H1 (cell line): ENCODE measurements around the gene CASZ1. TPM values are rescaled to one million over a fixed set of nuclear protein-coding genes. Genes with fewer than 3 reads are reported as not detected.

Experiments used
- CTCF ChIA-PET: fragments of 300-600 bp; sonication (Branson Sonifier 250); formaldehyde crosslinking; loops from one replicate; lab custom pipeline; 2021; ENCODE audit not compliant: partially characterized antibody; lab: Charles Lee
- POLR2A ChIA-PET: fragments of 300-600 bp; sonication (Branson Sonifier 250); formaldehyde crosslinking; loops from one replicate; lab custom pipeline; 2021; ENCODE audit warnings: inconsistent platforms; ENCODE audit not compliant: partially characterized antibody; lab: Charles Lee
- DNase-seq, 2 experiments: peaks; one replicate each; pipeline versions ENCODE4 v3.0.0 to v3.0.0-alpha.2; 2010 to 2022; ENCODE audit warnings: low spot score in 2 of 2, low read depth in 1 of 2, mixed read lengths in 1 of 2
- FAIRE-seq: peaks from 2 replicates; lab custom pipeline; 2011; peaks lifted over from hg19 to GRCh38; lab: Jason Lieb, UNC
- H2AFZ ChIP-seq: 2 replicates; pipeline ENCODE4 v1.8.1; 2012; ENCODE audit warnings: low read length, inconsistent platforms
- H2AK5ac ChIP-seq: 2 replicates; pipeline ENCODE4 v1.6.1; 2013; ENCODE audit warnings: low read depth, low read length
- H2BK120ac ChIP-seq: replicated peaks from 2 replicates; pipeline ENCODE3; 2013; ENCODE audit warnings: low read depth, low read length, inconsistent platforms
- H2BK12ac ChIP-seq: 2 replicates; pipeline ENCODE4 v1.6.1; 2013; ENCODE audit warnings: low read depth, low read length
- H2BK15ac ChIP-seq: 2 replicates; pipeline ENCODE4 v1.6.1; 2013; ENCODE audit warnings: low read length
- H2BK20ac ChIP-seq: 2 replicates; pipeline ENCODE4 v1.6.1; 2013; ENCODE audit warnings: low read length
- H2BK5ac ChIP-seq: 2 replicates; pipeline ENCODE4 v1.6.1; 2013; ENCODE audit warnings: low read depth, low read length
- H3K14ac ChIP-seq: 2 replicates; pipeline ENCODE4 v1.6.1; 2013; ENCODE audit warnings: inconsistent platforms; ENCODE audit not compliant: insufficient read length
- H3K18ac ChIP-seq: 2 replicates; pipeline ENCODE4 v1.6.1; 2013; ENCODE audit warnings: low read length; ENCODE audit errors: extremely low read depth
- H3K23ac ChIP-seq: 2 replicates; pipeline ENCODE4 v1.6.1; 2013; ENCODE audit warnings: inconsistent platforms; ENCODE audit not compliant: insufficient read length
- H3K23me2 ChIP-seq: 2 replicates; pipeline ENCODE4 v1.6.1; 2013; ENCODE audit warnings: low read depth, low read length
- H3K27ac ChIP-seq: 2 replicates; pipeline ENCODE4 v1.6.1; 2011; ENCODE audit warnings: low read depth, low read length, inconsistent platforms
- H3K27me3 ChIP-seq, 4 experiments: replicated peaks in 1 of 4; 1 replicate in 1 of 4; 2 replicates in 3 of 4; pipeline versions ENCODE4 v1.6.1 to v1.8.1; 2011 to 2013; ENCODE audit warnings: low read length in 3 of 4, mild to moderate bottlenecking in 3 of 4, inconsistent platforms in 2 of 4, mixed read lengths in 2 of 4, moderate library complexity in 1 of 4; ENCODE audit not compliant: control insufficient read depth in 3 of 4, insufficient read depth in 3 of 4; ENCODE audit errors: extremely low read depth in 1 of 4
- H3K36me3 ChIP-seq, 4 experiments: 2 replicates each; pipeline versions ENCODE4 v1.6.1 to v1.8.1; 2011 to 2013; ENCODE audit warnings: mild to moderate bottlenecking in 4 of 4, low read length in 3 of 4, moderate library complexity in 2 of 4, control low read depth in 1 of 4, inconsistent platforms in 1 of 4; ENCODE audit not compliant: insufficient read depth in 4 of 4, control insufficient read depth in 2 of 4
- H3K4ac ChIP-seq: replicated peaks from 2 replicates; pipeline ENCODE3; 2013; ENCODE audit warnings: low read length, low read depth, mixed read lengths, inconsistent platforms; ENCODE audit not compliant: insufficient read length
- H3K4me1 ChIP-seq, 4 experiments: replicated peaks in 1 of 4; 1 replicate in 1 of 4; 2 replicates in 3 of 4; pipeline versions ENCODE4 v1.6.1 to v1.8.1; 2011 to 2013; ENCODE audit warnings: low read length in 3 of 4, inconsistent platforms in 2 of 4, mixed read lengths in 1 of 4; ENCODE audit not compliant: insufficient read depth in 4 of 4, control insufficient read depth in 3 of 4
- H3K4me2 ChIP-seq, 2 experiments: 2 replicates each; pipeline versions ENCODE4 v1.6.1 to v1.8.1; 2011 to 2013; ENCODE audit warnings: low read depth in 2 of 2, low read length in 2 of 2, control low read depth in 1 of 2, inconsistent platforms in 1 of 2, mild to moderate bottlenecking in 1 of 2; ENCODE audit not compliant: insufficient read depth in 1 of 2
- H3K4me3 ChIP-seq, 4 experiments: fragments of 200-600, 300-600 bp in 1 of 4; sonication (generic), shearing (Covaris generic), sonication (Bioruptor Twin) in 1 of 4; 2 replicates each; pipeline versions ENCODE4 v1.5.1 to v1.8.1; 2011 to 2016; ENCODE audit warnings: low read length in 4 of 4, low read depth in 3 of 4, control low read depth in 2 of 4, inconsistent platforms in 2 of 4, mild to moderate bottlenecking in 2 of 4, mixed read lengths in 1 of 4, moderate library complexity in 1 of 4; ENCODE audit not compliant: insufficient read depth in 2 of 4; ENCODE audit errors: extremely low read depth in 1 of 4
- H3K56ac ChIP-seq: replicated peaks from 2 replicates; pipeline ENCODE3; 2013; ENCODE audit warnings: low read depth, mild to moderate bottlenecking, mixed read lengths, low read length, inconsistent platforms; ENCODE audit not compliant: insufficient read length
- H3K79me1 ChIP-seq: 2 replicates; pipeline ENCODE4 v1.6.1; 2013; ENCODE audit warnings: low read depth, low read length, control low read depth
- H3K79me2 ChIP-seq, 2 experiments: 2 replicates each; pipeline versions ENCODE4 v1.6.1 to v1.8.1; 2012 to 2013; ENCODE audit warnings: low read length in 2 of 2, mild to moderate bottlenecking in 2 of 2, inconsistent platforms in 1 of 2; ENCODE audit not compliant: insufficient read depth in 2 of 2, control insufficient read depth in 1 of 2
- H3K9ac ChIP-seq, 4 experiments: replicated peaks in 1 of 4; 1 replicate in 1 of 4; 2 replicates in 3 of 4; pipeline versions ENCODE4 v1.6.1 to v1.8.1; 2011 to 2013; ENCODE audit warnings: low read depth in 3 of 4, low read length in 3 of 4, control low read depth in 2 of 4, mild to moderate bottlenecking in 2 of 4, moderate library complexity in 2 of 4, inconsistent platforms in 1 of 4; ENCODE audit errors: extremely low read depth in 1 of 4
- H3K9me3 ChIP-seq, 2 experiments: 2 replicates each; pipeline versions ENCODE4 v1.6.1 to v1.8.1; 2012 to 2013; ENCODE audit warnings: mild to moderate bottlenecking in 2 of 2, moderate library complexity in 2 of 2, control low read depth in 1 of 2, inconsistent platforms in 1 of 2, low read depth in 1 of 2, low read length in 1 of 2, mixed read lengths in 1 of 2; ENCODE audit not compliant: insufficient read depth in 2 of 2
- H4K20me1 ChIP-seq, 2 experiments: replicated peaks in 1 of 2; 2 replicates each; pipeline versions ENCODE3 to v1.8.1; 2011 to 2013; ENCODE audit warnings: inconsistent platforms in 2 of 2, low read length in 2 of 2, mild to moderate bottlenecking in 1 of 2; ENCODE audit not compliant: insufficient read depth in 2 of 2, control insufficient read depth in 1 of 2
- H4K5ac ChIP-seq: 2 replicates; pipeline ENCODE4 v1.6.1; 2013; ENCODE audit warnings: low read length, low read depth, mixed read lengths, inconsistent platforms; ENCODE audit not compliant: insufficient read length
- H4K8ac ChIP-seq: 2 replicates; pipeline ENCODE4 v1.8.0; 2013; ENCODE audit warnings: mild to moderate bottlenecking, moderate library complexity, low read length, inconsistent platforms; ENCODE audit not compliant: insufficient read depth; ENCODE audit errors: extremely low read depth
- H4K91ac ChIP-seq: replicated peaks from 2 replicates; pipeline ENCODE3; 2013; ENCODE audit warnings: low read length, mixed read lengths, inconsistent platforms; ENCODE audit not compliant: insufficient read length
- BRCA1 ChIP-seq: IDR thresholded peaks from 2 replicates; pipeline ENCODE4 v1.6.1; 2012; ENCODE audit warnings: low read depth, low read length, improper control_type of control experiment
- CHD1 ChIP-seq: IDR thresholded peaks from 2 replicates; pipeline ENCODE4 v1.6.1; 2012; ENCODE audit warnings: low read depth, low read length, improper control_type of control experiment
- HDAC2 ChIP-seq, 2 experiments: fragments of 300-600 bp in 1 of 2; sonication (generic) in 1 of 2; IDR thresholded peaks; 2 replicates each; pipeline ENCODE4 v1.6.1; 2011 to 2012; ENCODE audit warnings: low read depth in 2 of 2, low read length in 2 of 2, mild to moderate bottlenecking in 2 of 2, moderate library complexity in 2 of 2, borderline replicate concordance in 1 of 2, inconsistent platforms in 1 of 2
- KDM5A ChIP-seq: fragments of 200-600 bp; IDR thresholded peaks from 2 replicates; pipeline ENCODE4 v1.7.1; 2012; ENCODE audit warnings: mild to moderate bottlenecking, low read length, inconsistent platforms, mixed read lengths
- SAP30 ChIP-seq: fragments of 300-600 bp; sonication (generic); IDR thresholded peaks from 2 replicates; pipeline ENCODE4 v1.7.1; 2012; ENCODE audit warnings: low read length, moderate library complexity, mild to moderate bottlenecking, inconsistent platforms; ENCODE audit not compliant: insufficient read depth, insufficient replicate concordance
- whole genome bisulfite sequencing, 2 experiments: shearing (Covaris generic) in 1 of 2; methylation state at CpG; one replicate each; pipeline versions ENCODE4 v1.1.6 to v1.1.7; 2013 to 2015; ENCODE audit warnings: low lambda C conversion rate in 2 of 2, mixed read lengths in 2 of 2, inconsistent platforms in 1 of 2, low coverage in 1 of 2, missing lambda C conversion rate in 1 of 2; ENCODE audit not compliant: insufficient replicate concordance in 2 of 2, insufficient coverage in 1 of 2, insufficient read length in 1 of 2; ENCODE audit errors: extremely low coverage in 1 of 2, missing lambda C conversion rate in 1 of 2; 5-methylcytosine and 5-hydroxymethylcytosine counted together
- polyA plus RNA-seq, 7 experiments: library from polyadenylated mRNA; depleted of rRNA in 3 of 7; stranded (reverse) in 5 of 7; unstranded in 2 of 7; fragments of >200 nt in 5 of 7; fragments of 200-250 nt in 2 of 7; gene quantifications; 1 replicate in 5 of 7; 2 replicates in 1 of 7; 4 replicates in 1 of 7; pipeline versions ENCODE4 v1.2.1 to v1.2.3, GENCODE V29; 2011 to 2013; ENCODE audit warnings: missing spikeins in 2 of 7, mixed read lengths in 2 of 7
- total RNA-seq: library from RNA; stranded (reverse); fragmentation: NEBNext Ultra II Directional; extraction: Animal tissue kit (Norgen Biotek cat#: 25700); gene quantifications from 2 replicates; pipeline ENCODE4 v1.2.1, GENCODE V29; 2021
- TF ChIP-seq, protein P1 (sequence below): IDR thresholded peaks from 2 replicates; pipeline ENCODE4 v1.6.1; 2012; ENCODE audit warnings: inconsistent platforms
- TF ChIP-seq, protein P2 (sequence below): IDR thresholded peaks from 2 replicates; pipeline ENCODE4 v1.6.1; 2011; ENCODE audit warnings: low read length, improper control_type of control experiment

CASZ1 gene
- total and polyA plus RNA-seq, 2 of the 8 experiments (the other 6 are each of a cell fraction or from before 2014, with no cell fraction given), result 4.4 to 7.7 TPM

DNA sequence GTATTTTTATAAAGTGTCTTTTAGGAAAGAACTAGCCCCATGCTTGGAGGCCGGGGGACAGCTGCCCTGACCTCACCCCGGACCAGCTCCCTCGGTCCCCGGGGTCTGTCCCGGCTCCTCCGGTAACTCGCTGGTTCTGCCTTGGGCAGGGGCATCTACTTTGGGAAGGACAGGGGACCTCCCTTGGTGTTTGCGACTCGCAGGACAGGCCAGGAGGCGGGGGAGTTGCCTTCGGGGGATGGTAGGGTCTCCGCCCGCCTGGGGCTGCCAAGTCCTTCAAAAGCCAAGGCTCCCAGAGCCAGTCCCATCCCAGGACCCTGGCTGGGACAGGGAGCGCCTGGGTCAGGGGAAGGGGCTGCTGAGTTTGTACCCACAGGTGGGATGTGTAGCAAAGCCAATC is 163.8 kb downstream of the CASZ1 start:
- no peak overlapping the region for H2AK5ac ChIP-seq
- WGBS, 2 experiments, result 60% methylated on average over 14 of the region's 14 CpGs; no CpG with 5 or more reads in 1 of the 2 experiments
- no peaks in the 10 kb centered on the region for H3K79me1 ChIP-seq
- H4K20me1 ChIP-seq, result no peaks in the 10 kb centered on the region
- H3K4me1 ChIP-seq, result peaks cover 4 to 30% (median 22%) of the 10 kb centered on the region in 4 experiments
- ChIA-PET POLR2A (interaction anchor here (1.5 kb wide), 1 partner anchor 105 kb away, joined by 3 read pairs; no protein-coding TSS in a partner anchor), CTCF (interaction anchor here (0.7 to 1.7 kb wide), 5 partner anchors 12 to 309 kb away, joined by 3 to 4 read pairs (median 3); no protein-coding TSS in a partner anchor)
- H2BK15ac ChIP-seq, result no peak overlapping the region
- peak overlapping the region in 1 of 4 experiments; percentile 16; a peak in 1 of 8 replicates for H3K4me3 ChIP-seq
- H3K4me2 ChIP-seq, result peak overlapping the region; percentile 36 to 38
- no peak overlapping the region for H2BK20ac ChIP-seq
- peak overlapping the region; percentile 19; the same call in 1 of the 2 replicates for H3K18ac ChIP-seq
- H3K9me3 ChIP-seq, result no peaks in the 10 kb centered on the region
- H3K9ac ChIP-seq, result no peak overlapping the region
- FAIRE-seq (no peak), DNase-seq (no peak)
- H3K4ac ChIP-seq, result no peak overlapping the region
- H2BK120ac ChIP-seq, result no peak overlapping the region
- no peak overlapping the region for H3K14ac ChIP-seq
- H2AFZ ChIP-seq, result no peak overlapping the region
- H4K91ac ChIP-seq, result no peak overlapping the region
- H3K79me2 ChIP-seq, result no peaks in the 10 kb centered on the region
- H4K5ac ChIP-seq, result no peak overlapping the region
- no peak overlapping the region for H3K27ac ChIP-seq
- no peaks in the 10 kb centered on the region for H3K36me3 ChIP-seq
- H4K8ac ChIP-seq, result no peak overlapping the region; the same call in none of the 2 replicates
- H3K56ac ChIP-seq, result no peak overlapping the region
- H2BK5ac ChIP-seq, result no peak overlapping the region
- H3K23ac ChIP-seq, result no peak overlapping the region
- H3K23me2 ChIP-seq, result no peaks in the 10 kb centered on the region; the same call in 1 of the 2 replicates
- no peak overlapping the region for H2BK12ac ChIP-seq
- H3K27me3 ChIP-seq, result peaks cover 0 to 4% (median 4%) of the 10 kb centered on the region in 4 experiments; a peak in 4 of 7 replicates
- TF ChIP-seq BRCA1, result no peak
- TF ChIP-seq, protein P1, sequence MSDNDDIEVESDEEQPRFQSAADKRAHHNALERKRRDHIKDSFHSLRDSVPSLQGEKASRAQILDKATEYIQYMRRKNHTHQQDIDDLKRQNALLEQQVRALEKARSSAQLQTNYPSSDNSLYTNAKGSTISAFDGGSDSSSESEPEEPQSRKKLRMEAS, result no peak
- TF ChIP-seq, protein P2, sequence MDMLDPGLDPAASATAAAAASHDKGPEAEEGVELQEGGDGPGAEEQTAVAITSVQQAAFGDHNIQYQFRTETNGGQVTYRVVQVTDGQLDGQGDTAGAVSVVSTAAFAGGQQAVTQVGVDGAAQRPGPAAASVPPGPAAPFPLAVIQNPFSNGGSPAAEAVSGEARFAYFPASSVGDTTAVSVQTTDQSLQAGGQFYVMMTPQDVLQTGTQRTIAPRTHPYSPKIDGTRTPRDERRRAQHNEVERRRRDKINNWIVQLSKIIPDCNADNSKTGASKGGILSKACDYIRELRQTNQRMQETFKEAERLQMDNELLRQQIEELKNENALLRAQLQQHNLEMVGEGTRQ, result no peak
- no peak for TF ChIP-seq HDAC2 (IDR thresholded peaks at IDR 0.05; ENCODE audit: borderline replicate concordance in 1 of 2, low read depth in 2 of 2, low read length in 2 of 2)
- no peak for TF ChIP-seq SAP30
- no peak for TF ChIP-seq CHD1
- TF ChIP-seq KDM5A, result no peak
